Endothelial cell (in vitro differentiated cells): ENCODE measurements around the gene AGBL4. TPM values are rescaled to one million over a fixed set of nuclear protein-coding genes. Genes with fewer than 3 reads are reported as not detected.

Source experiments
- DNase-seq: peaks from one replicate; pipeline ENCODE4 v3.0.0; 2021; ENCODE audit warnings: low spot score
- H3K27ac Mint-ChIP-seq: one replicate; pipeline ENCODE4 v1.8.0; 2021; ENCODE audit warnings: mixed read lengths, inconsistent platforms; ENCODE audit not compliant: unreplicated experiment
- H3K27me3 Mint-ChIP-seq: one replicate; pipeline ENCODE4 v1.8.0; 2021; ENCODE audit warnings: mild to moderate bottlenecking, moderate library complexity, mixed read lengths, inconsistent platforms; ENCODE audit not compliant: unreplicated experiment
- H3K36me3 Mint-ChIP-seq: one replicate; pipeline ENCODE4 v1.8.0; 2021; ENCODE audit warnings: mild to moderate bottlenecking, low read depth, mixed read lengths, inconsistent platforms; ENCODE audit not compliant: unreplicated experiment
- H3K4me1 Mint-ChIP-seq: one replicate; pipeline ENCODE4 v1.8.0; 2021; ENCODE audit warnings: mild to moderate bottlenecking, mixed read lengths, inconsistent platforms; ENCODE audit not compliant: unreplicated experiment
- H3K4me3 Mint-ChIP-seq: one replicate; pipeline ENCODE4 v1.8.0; 2021; ENCODE audit warnings: mild to moderate bottlenecking, mixed read lengths, inconsistent platforms; ENCODE audit not compliant: unreplicated experiment
- H3K9me3 Mint-ChIP-seq: one replicate; pipeline ENCODE4 v1.8.0; 2021; ENCODE audit warnings: mixed read lengths, inconsistent platforms; ENCODE audit not compliant: unreplicated experiment
- total RNA-seq: library from RNA; stranded (reverse); fragmentation: NEBNext Ultra II Directional; extraction: Animal tissue kit (Norgen Biotek cat#: 25700); gene quantifications from one replicate; pipeline ENCODE4 v1.2.1, GENCODE V29; 2021; ENCODE audit not compliant: unreplicated experiment
- TF ChIP-seq, protein P1 (sequence below): fragments of 200-600 bp; sonication (generic); IDR thresholded peaks from one replicate; pipeline ENCODE4 v1.5.0; 2021; ENCODE audit warnings: antibody characterized with exemption; ENCODE audit not compliant: unreplicated experiment

Gene AGBL4
- total RNA-seq, 1 donor from 2014 or later: 0.51 TPM

DNA sequence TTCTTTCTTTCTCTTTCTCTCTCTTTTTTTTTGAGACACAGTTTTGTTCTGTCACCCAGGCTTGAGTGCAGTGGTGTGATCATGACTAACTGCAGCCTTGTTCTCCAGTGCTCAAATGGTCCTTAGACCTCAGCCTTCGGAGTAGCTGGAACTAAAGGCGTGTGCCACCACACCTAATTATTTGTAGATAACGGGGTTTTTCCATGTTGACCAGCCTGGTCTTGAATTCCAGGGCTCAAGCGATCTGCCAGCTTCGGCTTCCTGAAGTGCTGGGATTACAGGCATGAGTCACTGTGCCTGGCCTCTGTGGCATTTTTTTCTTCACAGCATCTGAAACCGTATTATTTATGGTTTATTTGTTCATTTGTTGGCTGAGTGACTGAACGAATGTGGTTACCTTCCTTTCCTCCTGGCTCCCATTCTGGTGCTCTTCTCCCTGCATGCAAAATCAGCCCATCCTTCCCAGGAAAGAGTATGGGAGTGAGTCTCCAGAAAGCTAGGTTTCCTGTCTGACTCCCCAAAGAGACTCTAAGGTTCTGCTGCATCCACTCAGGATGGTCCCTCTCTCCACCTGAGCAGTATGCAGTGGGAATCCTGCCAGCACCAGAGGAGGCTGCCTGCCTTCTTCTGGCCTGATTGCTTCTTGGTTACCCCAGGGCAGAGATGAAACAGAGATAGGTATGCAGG lies 1092.1 kb downstream of the AGBL4 start:
- H3K9me3 Mint-ChIP-seq: no peaks in the 10 kb centered on the region

GRCh38 chr1:48930011-48930410 lies 1093.7 kb downstream of the AGBL4 start:
- peaks cover 10% of the 10 kb centered on the region for H3K4me1 Mint-ChIP-seq
- no peaks in the 10 kb centered on the region for H3K27me3 Mint-ChIP-seq
- H3K4me3 Mint-ChIP-seq: no peak overlapping the region
- TF ChIP-seq, protein P1, sequence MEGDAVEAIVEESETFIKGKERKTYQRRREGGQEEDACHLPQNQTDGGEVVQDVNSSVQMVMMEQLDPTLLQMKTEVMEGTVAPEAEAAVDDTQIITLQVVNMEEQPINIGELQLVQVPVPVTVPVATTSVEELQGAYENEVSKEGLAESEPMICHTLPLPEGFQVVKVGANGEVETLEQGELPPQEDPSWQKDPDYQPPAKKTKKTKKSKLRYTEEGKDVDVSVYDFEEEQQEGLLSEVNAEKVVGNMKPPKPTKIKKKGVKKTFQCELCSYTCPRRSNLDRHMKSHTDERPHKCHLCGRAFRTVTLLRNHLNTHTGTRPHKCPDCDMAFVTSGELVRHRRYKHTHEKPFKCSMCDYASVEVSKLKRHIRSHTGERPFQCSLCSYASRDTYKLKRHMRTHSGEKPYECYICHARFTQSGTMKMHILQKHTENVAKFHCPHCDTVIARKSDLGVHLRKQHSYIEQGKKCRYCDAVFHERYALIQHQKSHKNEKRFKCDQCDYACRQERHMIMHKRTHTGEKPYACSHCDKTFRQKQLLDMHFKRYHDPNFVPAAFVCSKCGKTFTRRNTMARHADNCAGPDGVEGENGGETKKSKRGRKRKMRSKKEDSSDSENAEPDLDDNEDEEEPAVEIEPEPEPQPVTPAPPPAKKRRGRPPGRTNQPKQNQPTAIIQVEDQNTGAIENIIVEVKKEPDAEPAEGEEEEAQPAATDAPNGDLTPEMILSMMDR: no peak
- H3K27ac Mint-ChIP-seq: no peak overlapping the region
- H3K36me3 Mint-ChIP-seq: no peaks in the 10 kb centered on the region
- no peaks in the 10 kb centered on the region for H3K9me3 Mint-ChIP-seq
- no peak for DNase-seq

More for the DNA sequence above, 1092.1 kb downstream of the AGBL4 start:
- DNase-seq: no peak
- Mint-ChIP-seq H3K4me3 (no peak overlapping the region), H3K27ac (no peak overlapping the region), H3K36me3 (no peaks in the 10 kb centered on the region), H3K4me1 (peaks cover 10% of the 10 kb centered on the region), H3K27me3 (no peaks in the 10 kb centered on the region)
- TF ChIP-seq, protein P1: no peak

DNA sequence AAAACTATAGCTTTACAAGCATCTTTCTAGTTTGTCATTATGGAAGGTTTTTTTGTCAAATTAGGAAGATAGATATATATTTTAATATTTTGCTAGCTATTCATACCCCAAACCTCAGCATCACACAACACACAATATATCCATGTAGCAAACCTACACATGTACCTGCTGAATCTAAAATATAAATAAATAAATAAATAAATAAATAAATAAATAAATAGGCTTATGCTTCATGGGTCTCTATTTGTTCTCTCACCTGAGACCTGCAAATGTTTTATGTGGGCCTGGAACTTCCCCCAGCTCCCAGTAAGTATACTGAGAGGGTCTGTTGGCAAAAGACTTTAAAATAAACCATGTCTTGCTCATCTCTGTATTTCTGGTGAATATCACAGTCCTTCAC lies 1099.7 kb downstream of the AGBL4 start:
- H3K9me3 Mint-ChIP-seq: no peaks in the 10 kb centered on the region
- no peaks in the 10 kb centered on the region for H3K36me3 Mint-ChIP-seq
- H3K27me3 Mint-ChIP-seq: no peaks in the 10 kb centered on the region
- peaks cover 3% of the 10 kb centered on the region for H3K4me1 Mint-ChIP-seq
- no peak overlapping the region for H3K4me3 Mint-ChIP-seq
- TF ChIP-seq, protein P1: no peak
- H3K27ac Mint-ChIP-seq: no peak overlapping the region
- no peak for DNase-seq

- Mint-ChIP-seq H3K4me1 (no peaks in the 10 kb centered on the region), H3K36me3 (no peaks in the 10 kb centered on the region), H3K4me3 (no peak overlapping the region), H3K27me3 (no peaks in the 10 kb centered on the region), H3K9me3 (no peaks in the 10 kb centered on the region), H3K27ac (no peak overlapping the region)
- TF ChIP-seq, protein P1: no peak
- no peak for DNase-seq
Observed at GRCh38 chr1:48923116-48923515, 1100.6 kb downstream of the AGBL4 start.

- no peak for DNase-seq
- Mint-ChIP-seq H3K27me3 (no peaks in the 10 kb centered on the region), H3K36me3 (no peaks in the 10 kb centered on the region), H3K4me3 (no peak overlapping the region), H3K27ac (no peak overlapping the region), H3K9me3 (no peaks in the 10 kb centered on the region), H3K4me1 (peaks cover 7% of the 10 kb centered on the region)
- TF ChIP-seq, protein P1: no peak
Observed at GRCh38 chr1:48920851-48921250, 1102.9 kb downstream of the AGBL4 start.
